Effector memory CD4-positive, alpha-beta T cell (primary cell): ENCODE measurements around the gene TRIM46.
"Not testable (repeated sequence)": the region's sequence is repeated elsewhere in the genome, so short reads cannot be mapped to it uniquely, and the experiment has no call there.

Experiments
- DNase-seq, 3 donors: peaks; one replicate each; pipeline ENCODE4 v3.0.0-alpha.2; 2020
- H3K27ac ChIP-seq: 2 replicates; pipeline ENCODE4 v1.7.0; 2013; ENCODE audit warnings: mild to moderate bottlenecking, low read length, moderate library complexity; ENCODE audit not compliant: insufficient read depth, poor library complexity, severe bottlenecking
- H3K27me3 ChIP-seq: replicated peaks from 2 replicates; pipeline ENCODE4 v1.7.0; 2013; ENCODE audit warnings: mild to moderate bottlenecking, low read length; ENCODE audit not compliant: insufficient read depth, control insufficient read depth, poor library complexity, severe bottlenecking
- H3K36me3 ChIP-seq: 2 replicates; pipeline ENCODE4 v1.7.0; 2013; ENCODE audit warnings: mild to moderate bottlenecking, low read length, moderate library complexity; ENCODE audit not compliant: control insufficient read depth, insufficient read depth
- H3K4me1 ChIP-seq: 2 replicates; pipeline ENCODE4 v1.7.0; 2013; ENCODE audit warnings: low read length, mild to moderate bottlenecking; ENCODE audit not compliant: control insufficient read depth, insufficient read depth, poor library complexity, severe bottlenecking
- H3K4me3 ChIP-seq: 2 replicates; pipeline ENCODE4 v1.7.0; 2013; ENCODE audit warnings: low read length, low read depth, mild to moderate bottlenecking; ENCODE audit not compliant: insufficient read depth, poor library complexity, severe bottlenecking
- H3K9me3 ChIP-seq: 2 replicates; pipeline ENCODE4 v1.7.0; 2013; ENCODE audit warnings: mild to moderate bottlenecking, low read length, moderate library complexity; ENCODE audit not compliant: control insufficient read depth

TRIM46 gene

GRCh38 chr1:155164625-155165024, 9.0 kb upstream of the TRIM46 start:
- peaks cover 11% of the 10 kb centered on the region for H3K36me3 ChIP-seq
- not testable (repeated sequence) for DNase-seq, H3K9me3 ChIP-seq, H3K27me3 ChIP-seq, H3K4me3 ChIP-seq, H3K27ac ChIP-seq, H3K4me1 ChIP-seq

DNA sequence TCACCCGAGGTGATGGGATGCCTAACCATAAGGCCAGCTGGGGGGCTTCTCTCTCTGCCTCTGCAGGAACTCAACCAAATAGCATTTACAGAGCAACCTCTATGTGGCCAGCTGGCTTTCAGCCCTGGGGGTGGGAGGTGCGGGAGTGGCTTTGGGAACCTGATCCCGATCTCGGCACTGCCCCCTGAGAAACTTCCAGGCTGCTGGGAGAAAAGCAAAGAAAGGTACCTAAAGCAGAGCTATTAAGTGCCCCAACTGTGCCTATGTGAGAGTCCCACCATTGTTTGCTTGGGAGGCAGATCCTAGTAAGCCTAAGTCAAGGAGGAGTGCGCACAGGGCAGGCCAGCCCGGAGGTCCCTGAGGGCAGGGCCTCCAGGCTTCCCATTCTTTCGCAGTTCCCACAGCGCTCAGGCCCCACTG, 7.6 kb upstream of the TRIM46 start:
- Histone ChIP-seq H3K4me1 (peaks cover 10% of the 10 kb centered on the region), H3K4me3 (no peak overlapping the region), H3K36me3 (peaks cover 13% of the 10 kb centered on the region), H3K27ac (no peak overlapping the region), H3K9me3 (no peaks in the 10 kb centered on the region), H3K27me3 (no peaks in the 10 kb centered on the region)
- DNase-seq = no peak

DNA sequence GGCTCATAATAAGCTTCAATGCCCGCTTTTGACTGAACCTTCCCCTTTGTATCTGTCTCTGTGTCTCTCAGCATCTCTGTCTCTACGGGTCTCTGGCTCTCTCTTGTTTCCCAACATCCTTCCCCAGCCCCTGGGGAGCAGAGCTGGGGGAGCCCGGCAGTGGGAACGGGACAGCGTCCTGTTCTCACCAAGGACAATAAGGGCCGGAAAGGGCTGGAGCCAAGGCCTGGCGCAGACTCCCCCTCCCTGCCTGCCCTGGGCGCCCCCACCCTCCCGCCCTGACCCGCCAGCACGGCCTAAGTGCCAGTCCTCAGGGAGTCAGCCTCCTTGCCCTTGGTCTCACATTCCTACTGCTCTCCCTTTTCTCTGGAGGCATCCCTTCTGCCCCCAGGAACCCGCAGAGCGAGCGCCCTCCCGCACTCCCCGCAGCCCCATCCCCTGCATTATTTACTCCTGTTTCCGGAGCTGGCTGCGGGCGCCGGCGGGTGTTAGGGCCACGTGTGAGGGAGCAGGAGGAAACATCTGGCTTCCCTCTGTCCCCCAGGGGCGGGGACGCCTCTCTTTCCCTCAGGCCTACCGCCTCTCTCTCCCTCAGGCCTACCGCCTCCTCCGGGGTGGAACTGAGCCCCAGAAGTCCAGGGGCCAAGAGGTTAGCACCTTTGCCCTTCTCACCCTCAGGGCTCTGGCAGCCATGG, 7.0 kb upstream of the TRIM46 start:
- no peaks in the 10 kb centered on the region for H3K27me3 ChIP-seq
- H3K4me1 ChIP-seq = peaks cover 10% of the 10 kb centered on the region
- DNase-seq = no peak
- no peaks in the 10 kb centered on the region for H3K9me3 ChIP-seq
- peaks cover 13% of the 10 kb centered on the region for H3K36me3 ChIP-seq
- H3K4me3 ChIP-seq = no peak overlapping the region
- no peak overlapping the region for H3K27ac ChIP-seq

- Histone ChIP-seq H3K27me3 (no peaks in the 10 kb centered on the region), H3K4me1 (peaks cover 12% of the 10 kb centered on the region), H3K27ac (no peak overlapping the region), H3K4me3 (no peak overlapping the region), H3K9me3 (no peaks in the 10 kb centered on the region), H3K36me3 (peaks cover 13% of the 10 kb centered on the region)
- DNase-seq = peak; percentile 66 to 81 (median 69)
Measured at GRCh38 chr1:155167166-155168104, 6.2 kb upstream of the TRIM46 start.

DNA sequence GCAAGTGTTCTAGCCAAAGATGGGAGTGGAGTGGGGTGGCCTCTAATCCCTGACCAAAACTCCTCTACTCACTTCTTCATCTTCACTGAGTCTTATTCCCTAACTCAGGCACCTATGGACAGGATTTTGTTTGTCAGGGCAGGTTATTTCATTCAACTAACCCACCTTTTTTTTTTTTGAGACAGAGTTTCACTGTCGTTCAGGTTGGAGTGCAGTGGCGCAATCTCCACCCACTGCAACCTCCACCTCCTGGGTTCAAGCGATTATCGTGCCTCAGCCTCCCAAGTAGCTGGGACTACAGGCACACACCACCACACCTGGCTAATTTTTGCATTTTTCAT, 5.6 kb upstream of the TRIM46 start:
- Histone ChIP-seq H3K36me3 (peaks cover 13% of the 10 kb centered on the region), H3K4me1 (peaks cover 12% of the 10 kb centered on the region)
- not testable (repeated sequence) for H3K9me3 ChIP-seq, H3K27me3 ChIP-seq, DNase-seq, H3K4me3 ChIP-seq, H3K27ac ChIP-seq

- Histone ChIP-seq H3K36me3 (peaks cover 13% of the 10 kb centered on the region), H3K9me3 (no peaks in the 10 kb centered on the region), H3K27me3 (no peaks in the 10 kb centered on the region), H3K4me3 (no peak overlapping the region), H3K4me1 (peaks cover 12% of the 10 kb centered on the region), H3K27ac (no peak overlapping the region)
- DNase-seq = no peak
Measured at GRCh38 chr1:155168456-155169210, 5.0 kb upstream of the TRIM46 start.

DNA sequence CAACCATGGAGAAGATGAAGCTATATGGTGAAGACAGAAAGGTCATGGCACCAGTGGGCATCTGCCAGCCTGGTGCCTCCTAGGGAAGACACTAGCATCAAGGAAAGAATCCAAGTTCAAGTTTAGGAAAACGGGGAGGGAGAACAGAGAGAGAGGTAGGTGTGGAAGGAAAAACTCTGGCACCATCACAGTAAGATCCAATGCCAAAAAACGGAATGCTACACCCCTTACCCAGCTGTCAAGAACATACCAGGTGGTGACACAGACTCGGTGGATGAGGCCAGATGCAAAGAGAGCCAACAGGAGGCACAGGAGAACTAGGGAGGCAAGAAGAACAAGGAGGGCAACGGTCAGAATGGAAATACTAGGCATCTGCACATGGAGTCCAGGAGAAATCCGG, 4.1 kb upstream of the TRIM46 start:
- Histone ChIP-seq H3K4me1 (peaks cover 21% of the 10 kb centered on the region), H3K27me3 (no peaks in the 10 kb centered on the region), H3K9me3 (no peaks in the 10 kb centered on the region), H3K4me3 (no peak overlapping the region), H3K27ac (no peak overlapping the region), H3K36me3 (peaks cover 13% of the 10 kb centered on the region)
- DNase-seq = no peak

DNA sequence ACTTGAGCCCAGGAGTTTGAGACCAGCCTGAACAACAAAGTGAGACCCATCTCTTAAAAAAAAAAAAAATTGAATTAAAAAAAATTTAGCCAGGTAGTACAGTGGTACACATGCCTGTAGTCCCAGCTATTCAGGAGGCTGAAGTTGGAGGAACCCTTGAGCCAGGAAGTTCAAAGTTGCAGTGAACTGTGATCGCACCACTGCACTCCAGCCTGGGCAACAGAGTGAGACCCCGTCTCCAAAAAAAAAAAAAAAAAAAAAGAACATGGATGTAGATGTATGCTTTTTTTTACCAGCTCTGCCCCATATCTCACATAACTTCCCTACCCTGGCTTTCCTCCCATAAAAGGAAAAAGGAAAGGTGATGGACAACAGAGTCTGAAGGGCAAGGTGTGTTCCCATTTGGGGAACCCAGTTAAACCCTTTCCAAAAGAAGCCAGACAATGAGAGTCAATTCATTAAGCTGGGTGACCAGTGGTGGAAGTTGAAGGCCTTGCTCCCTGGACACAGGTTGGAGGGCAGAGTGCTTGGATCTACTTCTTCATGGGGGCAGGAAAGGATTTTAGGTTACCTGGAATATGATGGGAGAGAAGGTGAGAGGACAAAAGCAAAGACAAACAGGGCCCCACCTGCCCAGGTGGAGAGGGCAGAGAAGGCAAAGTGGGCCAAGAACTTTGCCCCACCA, 3.4 kb upstream of the TRIM46 start:
- Histone ChIP-seq H3K27ac (no peak overlapping the region), H3K4me1 (peaks cover 28% of the 10 kb centered on the region), H3K27me3 (no peaks in the 10 kb centered on the region)

DNA sequence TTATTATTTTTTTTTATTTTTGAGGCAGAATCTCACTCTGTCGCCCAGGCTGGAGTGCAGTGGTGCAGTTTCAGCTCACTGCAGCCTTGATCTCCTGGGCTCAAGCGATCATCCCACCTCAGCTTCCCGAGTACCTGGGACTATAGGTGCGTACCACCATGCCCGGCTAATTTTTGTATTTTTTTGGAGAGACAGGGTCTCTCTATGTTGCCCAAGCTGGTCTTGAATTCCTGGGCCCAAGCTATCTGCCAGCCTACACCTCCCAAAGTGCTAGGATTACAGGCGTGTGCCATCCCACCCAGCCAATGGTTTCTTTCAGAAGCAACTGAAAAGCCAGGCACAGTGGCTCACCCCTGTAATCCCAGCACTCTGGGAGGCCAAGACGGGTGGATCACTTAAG, 2.8 kb upstream of the TRIM46 start:
- peaks cover 13% of the 10 kb centered on the region for H3K36me3 ChIP-seq
- H3K27ac ChIP-seq = no peak overlapping the region
- no peak overlapping the region for H3K4me3 ChIP-seq
- H3K27me3 ChIP-seq = no peaks in the 10 kb centered on the region
- no peak for DNase-seq
- no peaks in the 10 kb centered on the region for H3K9me3 ChIP-seq
- peaks cover 30% of the 10 kb centered on the region for H3K4me1 ChIP-seq

More for the DNA sequence above, 3.4 kb upstream of the TRIM46 start:
- DNase-seq = no peak
- Histone ChIP-seq H3K9me3 (no peaks in the 10 kb centered on the region), H3K36me3 (peaks cover 13% of the 10 kb centered on the region), H3K4me3 (no peak overlapping the region)
